ENCODE data around the gene FSTL3.
"Not testable (repeated sequence)": the region's sequence is repeated elsewhere in the genome, so short reads cannot be mapped to it uniquely, and the experiment has no call there.

Gene FSTL3

DNA sequence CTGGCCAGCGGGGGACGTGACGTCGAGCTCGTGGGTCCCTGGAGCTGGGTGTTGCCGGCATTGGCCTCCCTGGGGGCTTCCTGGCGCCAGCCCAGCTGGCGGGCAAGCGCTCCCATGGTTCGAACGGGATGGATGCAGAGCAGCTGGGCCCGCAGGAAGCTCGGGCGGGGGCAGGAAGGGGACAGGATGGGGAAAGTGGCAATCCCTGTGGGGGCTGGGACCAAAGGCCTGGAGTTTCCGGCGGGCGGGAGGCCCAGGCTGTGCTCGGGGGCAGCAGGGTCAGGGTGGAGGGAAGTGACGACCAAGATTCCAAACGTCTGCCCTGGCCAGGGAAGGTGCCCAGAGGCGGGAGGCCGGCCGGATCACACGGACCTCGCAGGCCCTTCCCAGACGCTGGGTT is 51.8 kb downstream of the FSTL3 start:
- Histone ChIP-seq H3K27ac (ENCODE audit: low read depth, low read length) (no peak overlapping the region), H3K4me1 (ENCODE audit: control insufficient read depth, low read depth, low read length) (no peaks in the 10 kb centered on the region)
- no CpG with 5 or more reads among the region's 26 CpGs for WGBS (ENCODE audit: extremely low coverage, insufficient coverage, low lambda C conversion rate)

DNA sequence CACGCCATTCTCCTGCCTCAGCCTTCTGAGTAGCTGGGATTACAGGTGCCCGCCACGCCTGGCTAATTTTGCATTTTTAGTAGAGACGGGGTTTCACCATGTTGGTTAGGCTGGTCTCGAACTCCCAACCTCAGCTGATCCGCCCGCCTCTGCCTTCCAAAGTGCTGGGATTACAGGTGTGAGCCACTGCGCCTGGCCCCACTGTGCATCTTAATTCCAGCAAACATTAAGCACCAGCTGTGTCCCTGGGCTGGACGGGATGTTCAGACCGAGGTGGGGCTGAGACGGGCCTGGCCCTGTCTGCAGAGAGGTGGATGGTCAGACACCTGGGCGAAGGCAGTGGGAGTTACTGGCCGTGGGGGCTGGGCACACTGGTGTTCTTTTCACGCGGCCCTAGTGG is 53.4 kb downstream of the FSTL3 start:
- not testable (repeated sequence) for H3K4me1 ChIP-seq (ENCODE audit: control insufficient read depth, low read depth, low read length); H3K79me1 ChIP-seq (ENCODE audit: low read length); H2BK120ac ChIP-seq (ENCODE audit: low read depth, low read length); H3K18ac ChIP-seq (ENCODE audit: low read length); H3K9ac ChIP-seq (ENCODE audit: low read length); H3K4ac ChIP-seq (ENCODE audit: low read depth, low read length); H2BK15ac ChIP-seq (replicated peaks; ENCODE audit: low read depth); DNase-seq; H3K79me2 ChIP-seq (ENCODE audit: control insufficient read depth, insufficient read depth, low read length); H2BK5ac ChIP-seq (ENCODE audit: low read length); H3K4me3 ChIP-seq (ENCODE audit: low read length); H3K27me3 ChIP-seq (ENCODE audit: insufficient read depth, low read length, poor library complexity); H3K56ac ChIP-seq (ENCODE audit: low read length); H3K23ac ChIP-seq (ENCODE audit: low read length); H3K36me3 ChIP-seq (ENCODE audit: control insufficient read depth, insufficient read depth, low read length); H4K8ac ChIP-seq (ENCODE audit: low read depth, low read length); H2AK5ac ChIP-seq (ENCODE audit: low read length); H3K4me2 ChIP-seq (ENCODE audit: low read length); H4K5ac ChIP-seq (ENCODE audit: low read length); H3K27ac ChIP-seq (ENCODE audit: low read depth, low read length)
- WGBS (ENCODE audit: extremely low coverage, insufficient coverage, low lambda C conversion rate): no CpG with 5 or more reads among the region's 15 CpGs

More for the DNA sequence above, 51.8 kb downstream of the FSTL3 start:
- H3K56ac ChIP-seq (ENCODE audit: low read length): no peak overlapping the region
- no peak overlapping the region for H4K5ac ChIP-seq (ENCODE audit: low read length)
- no peak overlapping the region for H2BK15ac ChIP-seq (replicated peaks; ENCODE audit: low read depth)
- no peaks in the 10 kb centered on the region for H3K79me2 ChIP-seq (ENCODE audit: control insufficient read depth, insufficient read depth, low read length)
- no peak overlapping the region for H2BK5ac ChIP-seq (ENCODE audit: low read length)
- no peak overlapping the region for H3K18ac ChIP-seq (ENCODE audit: low read length)
- no peak overlapping the region for H3K4me3 ChIP-seq (ENCODE audit: low read length)
- DNase-seq: no peak
- no peak overlapping the region for H3K23ac ChIP-seq (ENCODE audit: low read length)
- no peak overlapping the region for H2BK120ac ChIP-seq (ENCODE audit: low read depth, low read length)
- no peaks in the 10 kb centered on the region for H3K27me3 ChIP-seq (ENCODE audit: insufficient read depth, low read length, poor library complexity)
- no peak overlapping the region for H3K4me2 ChIP-seq (ENCODE audit: low read length)
- H4K8ac ChIP-seq (ENCODE audit: low read depth, low read length): no peak overlapping the region
- H3K36me3 ChIP-seq (ENCODE audit: control insufficient read depth, insufficient read depth, low read length): no peaks in the 10 kb centered on the region
- H2AK5ac ChIP-seq (ENCODE audit: low read length): no peak overlapping the region
- H3K79me1 ChIP-seq (ENCODE audit: low read length): no peaks in the 10 kb centered on the region
- H3K9ac ChIP-seq (ENCODE audit: low read length): no peak overlapping the region
- no peak overlapping the region for H3K4ac ChIP-seq (ENCODE audit: low read depth, low read length)

DNA sequence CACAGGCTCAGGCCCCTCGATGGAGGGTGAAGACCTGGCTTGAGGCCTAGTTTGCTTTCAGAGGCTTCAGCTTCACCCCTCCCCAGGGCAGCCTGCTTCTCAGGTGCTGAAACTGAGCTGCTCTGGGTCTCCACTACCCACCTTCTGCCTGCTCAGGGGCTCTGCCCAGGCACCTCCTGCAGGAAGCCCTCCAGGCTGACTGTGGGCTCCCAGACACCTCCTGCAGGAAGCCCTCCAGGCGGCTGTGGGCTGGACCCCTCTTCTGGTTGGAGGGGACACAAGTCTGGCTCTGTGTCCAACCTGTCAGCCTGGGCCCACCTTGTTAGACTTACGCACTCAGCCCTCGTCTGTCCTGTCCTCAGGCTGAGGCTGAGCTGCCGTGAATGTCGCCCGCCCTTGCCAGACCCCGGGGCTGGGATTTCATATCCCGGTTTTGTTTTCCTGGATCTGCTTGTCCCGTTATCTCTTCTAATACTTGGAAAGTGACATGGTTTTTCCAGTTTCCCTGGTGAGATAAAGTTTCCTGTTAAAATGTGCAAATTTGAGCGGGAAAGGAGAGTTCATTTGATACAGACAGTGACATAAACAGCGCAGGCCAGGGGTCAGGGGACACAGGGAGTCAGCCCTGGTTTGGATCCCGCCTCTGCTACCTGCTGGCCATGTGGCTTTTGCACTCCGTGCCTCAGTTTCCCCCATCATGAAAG is 53.9 kb downstream of the FSTL3 start:
- Histone ChIP-seq H2BK15ac (replicated peaks; ENCODE audit: low read depth) (no peak overlapping the region), H3K79me1 (ENCODE audit: low read length) (no peaks in the 10 kb centered on the region), H4K5ac (ENCODE audit: low read length) (no peak overlapping the region), H3K27ac (ENCODE audit: low read depth, low read length) (no peak overlapping the region), H2BK5ac (ENCODE audit: low read length) (no peak overlapping the region), H3K79me2 (ENCODE audit: control insufficient read depth, insufficient read depth, low read length) (no peaks in the 10 kb centered on the region), H3K18ac (ENCODE audit: low read length) (no peak overlapping the region), H3K56ac (ENCODE audit: low read length) (no peak overlapping the region), H3K4me2 (ENCODE audit: low read length) (no peak overlapping the region), H3K23ac (ENCODE audit: low read length) (no peak overlapping the region), H3K4me3 (ENCODE audit: low read length) (no peak overlapping the region), H2BK120ac (ENCODE audit: low read depth, low read length) (no peak overlapping the region), H4K8ac (ENCODE audit: low read depth, low read length) (no peak overlapping the region), H3K27me3 (ENCODE audit: insufficient read depth, low read length, poor library complexity) (no peaks in the 10 kb centered on the region), H2AK5ac (ENCODE audit: low read length) (no peak overlapping the region), H3K9ac (ENCODE audit: low read length) (no peak overlapping the region), H3K36me3 (ENCODE audit: control insufficient read depth, insufficient read depth, low read length) (no peaks in the 10 kb centered on the region), H3K4ac (ENCODE audit: low read depth, low read length) (no peak overlapping the region), H3K4me1 (ENCODE audit: control insufficient read depth, low read depth, low read length) (no peaks in the 10 kb centered on the region)
- no CpG with 5 or more reads among the region's 14 CpGs for WGBS (ENCODE audit: extremely low coverage, insufficient coverage, low lambda C conversion rate)
- DNase-seq: no peak

DNA sequence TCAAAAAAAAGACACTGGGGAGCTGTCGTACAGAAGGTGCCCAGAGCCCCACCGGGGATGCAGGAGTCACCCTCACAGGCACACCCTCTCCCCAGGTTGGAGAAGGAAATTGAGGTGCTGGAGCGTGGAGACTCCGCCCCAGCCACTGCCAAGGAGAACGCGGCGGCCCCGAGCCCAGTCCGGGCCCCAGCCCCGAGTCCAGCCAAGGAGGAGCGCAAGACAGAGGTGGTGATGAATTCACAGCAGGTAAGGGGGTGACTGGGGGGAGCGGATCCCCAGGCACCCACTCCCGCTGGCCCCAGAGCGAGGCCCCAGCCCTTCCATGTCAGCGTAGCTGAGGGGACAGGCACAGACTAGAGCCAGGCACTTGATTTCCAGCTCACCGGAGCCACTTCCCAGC is 54.8 kb downstream of the FSTL3 start:
- DNase-seq: no peak
- Histone ChIP-seq H3K18ac (ENCODE audit: low read length) (no peak overlapping the region), H2BK15ac (replicated peaks; ENCODE audit: low read depth) (no peak overlapping the region), H2BK5ac (ENCODE audit: low read length) (no peak overlapping the region), H3K27me3 (ENCODE audit: insufficient read depth, low read length, poor library complexity) (no peaks in the 10 kb centered on the region), H2AK5ac (ENCODE audit: low read length) (no peak overlapping the region), H3K4me3 (ENCODE audit: low read length) (no peak overlapping the region), H3K79me1 (ENCODE audit: low read length) (no peaks in the 10 kb centered on the region), H3K9ac (ENCODE audit: low read length) (no peak overlapping the region), H3K27ac (ENCODE audit: low read depth, low read length) (no peak overlapping the region), H3K4me1 (ENCODE audit: control insufficient read depth, low read depth, low read length) (no peaks in the 10 kb centered on the region), H4K5ac (ENCODE audit: low read length) (no peak overlapping the region), H3K79me2 (ENCODE audit: control insufficient read depth, insufficient read depth, low read length) (no peaks in the 10 kb centered on the region), H2BK120ac (ENCODE audit: low read depth, low read length) (no peak overlapping the region), H4K8ac (ENCODE audit: low read depth, low read length) (no peak overlapping the region), H3K56ac (ENCODE audit: low read length) (no peak overlapping the region), H3K4ac (ENCODE audit: low read depth, low read length) (no peak overlapping the region), H3K23ac (ENCODE audit: low read length) (no peak overlapping the region), H3K36me3 (ENCODE audit: control insufficient read depth, insufficient read depth, low read length) (no peaks in the 10 kb centered on the region), H3K4me2 (ENCODE audit: low read length) (no peak overlapping the region)
- WGBS (ENCODE audit: extremely low coverage, insufficient coverage, low lambda C conversion rate): no CpG with 5 or more reads among the region's 16 CpGs

DNA sequence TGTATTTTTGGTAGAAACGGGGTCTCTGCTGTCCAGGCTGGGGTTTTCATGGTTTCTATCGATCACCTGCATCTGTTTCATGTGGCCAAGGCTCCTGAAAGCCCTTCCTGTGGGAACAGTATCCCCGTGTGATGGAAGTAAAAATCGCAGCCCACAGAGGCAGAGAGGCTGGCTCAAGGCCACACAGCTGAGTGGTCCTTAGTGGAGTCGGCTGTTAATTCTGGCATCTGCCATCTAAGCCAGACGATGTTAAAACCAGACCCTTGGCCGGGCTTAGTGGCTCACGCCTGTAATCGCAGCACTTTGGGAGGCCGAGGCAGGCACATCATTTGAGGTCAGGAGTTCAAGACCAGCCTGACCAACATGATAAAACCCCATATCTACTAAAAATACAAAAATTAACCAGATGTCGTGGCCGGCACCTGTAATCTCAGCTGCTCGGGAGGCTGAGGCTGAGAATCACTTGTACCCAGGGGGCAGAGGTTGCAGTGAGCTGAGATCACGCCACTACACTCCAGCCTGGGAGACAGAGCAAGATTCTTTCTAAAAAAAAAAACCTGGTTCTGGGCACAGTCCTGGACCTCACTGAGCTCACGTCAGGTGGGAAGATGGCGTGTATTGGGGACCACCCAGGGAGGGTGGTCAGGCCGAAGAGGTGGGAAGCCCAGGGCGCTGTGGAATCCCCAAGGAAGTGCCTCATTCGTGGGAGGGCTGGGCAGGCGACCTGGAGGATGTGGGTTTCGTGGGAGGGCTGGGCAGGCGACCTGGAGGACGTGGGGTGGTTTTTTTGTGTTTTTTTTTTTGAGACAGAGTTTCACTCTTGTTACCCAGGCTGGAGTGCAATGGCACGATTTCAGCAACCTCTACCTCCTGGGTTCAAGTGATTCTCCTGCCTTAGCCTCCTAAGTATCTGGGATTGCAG is 56.2 kb downstream of the FSTL3 start:
- no peak overlapping the region for H3K56ac ChIP-seq (ENCODE audit: low read length)
- no CpG with 5 or more reads among the region's 24 CpGs for whole genome bisulfite sequencing (ENCODE audit: extremely low coverage, insufficient coverage, low lambda C conversion rate)
- H3K23ac ChIP-seq (ENCODE audit: low read length): no peak overlapping the region
- no peaks in the 10 kb centered on the region for H3K4me1 ChIP-seq (ENCODE audit: control insufficient read depth, low read depth, low read length)
- H2BK15ac ChIP-seq (replicated peaks; ENCODE audit: low read depth): no peak overlapping the region
- no peak overlapping the region for H2BK5ac ChIP-seq (ENCODE audit: low read length)
- no peaks in the 10 kb centered on the region for H3K27me3 ChIP-seq (ENCODE audit: insufficient read depth, low read length, poor library complexity)
- no peaks in the 10 kb centered on the region for H3K79me2 ChIP-seq (ENCODE audit: control insufficient read depth, insufficient read depth, low read length)
- no peaks in the 10 kb centered on the region for H3K36me3 ChIP-seq (ENCODE audit: control insufficient read depth, insufficient read depth, low read length)
- no peaks in the 10 kb centered on the region for H3K79me1 ChIP-seq (ENCODE audit: low read length)
- no peak overlapping the region for H3K27ac ChIP-seq (ENCODE audit: low read depth, low read length)
- DNase-seq: no peak
- H3K9ac ChIP-seq (ENCODE audit: low read length): no peak overlapping the region
- no peak overlapping the region for H4K5ac ChIP-seq (ENCODE audit: low read length)
- no peak overlapping the region for H3K4me3 ChIP-seq (ENCODE audit: low read length)
- H2AK5ac ChIP-seq (ENCODE audit: low read length): no peak overlapping the region
- no peak overlapping the region for H3K4ac ChIP-seq (ENCODE audit: low read depth, low read length)
- no peak overlapping the region for H3K18ac ChIP-seq (ENCODE audit: low read length)
- H3K4me2 ChIP-seq (ENCODE audit: low read length): no peak overlapping the region
- no peak overlapping the region for H2BK120ac ChIP-seq (ENCODE audit: low read depth, low read length)
- H4K8ac ChIP-seq (ENCODE audit: low read depth, low read length): no peak overlapping the region

All from mesendoderm (in vitro differentiated cells).